Myocyte (in vitro differentiated cells): ENCODE data around the gene CST1. TPM values are rescaled to one million over a fixed set of nuclear protein-coding genes. Genes with fewer than 3 reads are reported as not detected.

Experiments
- DNase-seq: peaks from one replicate; pipeline ENCODE4 v3.0.0-alpha.2; 2012; ENCODE audit warnings: low read depth
- total RNA-seq: library from RNA; depleted of rRNA; stranded (reverse); fragments of >200 nt; gene quantifications from 2 replicates; pipeline ENCODE4 v1.2.3, GENCODE V29; 2014

The CST1 gene
- total RNA-seq, 1 donor from 2014 or later = not detected

DNA sequence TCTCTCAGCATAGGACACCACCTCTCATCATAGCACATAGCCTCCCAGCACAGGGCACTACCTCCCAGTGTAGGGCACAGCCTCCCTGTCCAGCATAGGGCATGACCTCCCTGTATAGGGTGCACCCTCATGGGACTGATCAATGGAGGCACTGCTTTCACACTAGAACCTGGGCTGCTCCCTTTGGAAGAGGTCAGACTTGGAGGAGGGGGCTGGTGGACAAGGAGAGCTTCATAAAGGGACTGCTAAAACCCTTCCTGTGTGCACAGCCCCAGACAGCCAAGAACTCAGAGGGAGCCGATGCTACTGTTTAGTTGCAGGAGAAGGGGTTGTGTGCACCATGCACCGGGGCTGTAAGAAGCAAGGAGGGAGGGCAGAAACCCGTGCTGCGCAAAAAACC lies 40.0 kb downstream of the CST1 start:
- DNase-seq = no peak

DNA sequence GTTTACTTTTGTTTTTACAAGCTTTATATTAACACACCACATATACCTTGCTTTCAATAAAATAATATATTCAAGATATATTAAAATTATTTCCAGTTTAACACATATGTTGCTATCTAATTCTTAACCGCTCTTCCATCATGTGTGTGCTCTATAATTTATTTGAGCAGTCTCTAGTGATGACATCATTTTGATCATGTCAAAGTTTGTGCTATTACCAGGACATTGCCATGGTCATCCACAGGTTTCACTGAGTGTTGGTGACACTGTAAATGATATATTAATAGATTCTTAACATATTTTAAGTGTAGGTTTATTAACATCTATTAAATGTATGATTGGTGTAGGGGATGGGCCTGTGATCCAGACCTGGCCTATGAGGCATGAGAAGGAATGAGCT lies 44.8 kb downstream of the CST1 start:
- no peak for DNase-seq

DNA sequence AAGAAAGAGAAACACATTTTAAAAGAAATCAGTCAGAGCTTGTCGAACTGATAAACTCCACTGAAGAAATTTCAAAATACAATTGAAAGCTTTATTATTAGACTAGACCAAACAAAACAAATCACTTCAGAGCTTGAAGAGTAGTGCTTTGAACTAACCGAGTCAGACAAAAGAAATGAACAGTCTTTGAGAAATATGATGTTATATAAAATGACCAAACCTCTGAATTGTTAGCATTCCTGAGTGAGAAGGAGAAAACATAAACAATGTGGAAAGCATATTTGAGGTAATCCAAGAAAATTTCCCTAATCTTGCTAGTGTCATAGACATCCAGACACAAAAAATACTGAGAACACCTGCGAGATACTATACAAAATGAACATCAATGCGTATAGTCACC lies 48.7 kb downstream of the CST1 start:
- DNase-seq = no peak

DNA sequence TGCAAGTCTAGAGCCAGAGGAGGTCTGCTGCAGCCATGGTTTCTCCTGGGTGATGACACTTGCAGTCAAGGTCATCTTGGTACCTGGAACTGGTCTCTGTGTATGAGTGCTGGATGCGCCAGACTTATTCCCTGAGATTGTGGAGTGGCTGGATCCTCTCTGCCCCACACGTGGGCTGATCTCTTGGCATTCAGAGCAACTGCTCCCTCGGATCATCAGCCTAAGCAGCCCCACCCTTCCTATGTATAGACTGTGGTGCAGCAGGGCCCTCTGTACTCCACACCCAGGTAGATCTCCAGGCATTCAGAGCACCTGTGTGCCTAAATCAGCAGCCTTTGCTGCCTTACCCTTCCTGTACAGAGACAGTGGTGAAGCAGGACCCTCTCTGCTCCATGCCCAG lies 49.8 kb downstream of the CST1 start:
- no peak for DNase-seq

DNA sequence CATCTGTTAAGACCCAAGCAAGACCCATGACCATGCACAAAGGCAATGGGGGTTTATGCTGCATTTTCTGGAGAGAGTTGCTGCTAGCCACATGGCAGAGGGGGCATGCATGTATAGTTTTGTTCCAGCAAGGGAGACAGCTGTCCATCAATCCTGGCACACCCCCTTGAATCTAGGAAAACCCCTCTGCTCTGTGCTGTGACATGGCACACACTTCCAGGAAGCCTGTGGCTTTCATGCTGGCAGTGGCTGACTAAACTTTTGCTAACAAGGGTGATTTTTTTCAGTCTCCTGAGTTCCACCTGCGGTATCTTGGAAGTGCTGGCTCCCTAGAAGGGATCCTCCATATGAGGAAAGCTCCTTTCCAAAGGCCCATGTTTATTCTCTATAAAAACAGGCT lies 52.8 kb downstream of the CST1 start:
- DNase-seq = no peak

Other genes with a start within 250 kb of the CST1 start
- gene CST9L, start 182.5 kb downstream of the CST1 start, total RNA-seq = not detected in 2 replicates
- not detected in 2 replicates for gene CST9, start 145.0 kb downstream of the CST1 start, total RNA-seq
- gene CST3, start 113.0 kb downstream of the CST1 start, total RNA-seq = 534 and 577 TPM in 2 replicates
- not detected in 2 replicates for gene CST4, start 61.9 kb downstream of the CST1 start, total RNA-seq
- not detected in 2 replicates for gene CST2, start 75.8 kb upstream of the CST1 start, total RNA-seq
- gene CST5, start 128.8 kb upstream of the CST1 start, total RNA-seq = not detected in 2 replicates
- not detected in 2 replicates for gene GGTLC1, start 237.8 kb upstream of the CST1 start, total RNA-seq